SIG-M5 treated with dmso at 0.1 percent for 504 hours (cell line): ENCODE data around the gene PLK2.

Experiments
- DNase-seq: peaks from one replicate; lab custom pipeline; 2025; ENCODE audit not compliant: unreplicated experiment; lab: John Stamatoyannopoulos, UW

PLK2 gene

DNA sequence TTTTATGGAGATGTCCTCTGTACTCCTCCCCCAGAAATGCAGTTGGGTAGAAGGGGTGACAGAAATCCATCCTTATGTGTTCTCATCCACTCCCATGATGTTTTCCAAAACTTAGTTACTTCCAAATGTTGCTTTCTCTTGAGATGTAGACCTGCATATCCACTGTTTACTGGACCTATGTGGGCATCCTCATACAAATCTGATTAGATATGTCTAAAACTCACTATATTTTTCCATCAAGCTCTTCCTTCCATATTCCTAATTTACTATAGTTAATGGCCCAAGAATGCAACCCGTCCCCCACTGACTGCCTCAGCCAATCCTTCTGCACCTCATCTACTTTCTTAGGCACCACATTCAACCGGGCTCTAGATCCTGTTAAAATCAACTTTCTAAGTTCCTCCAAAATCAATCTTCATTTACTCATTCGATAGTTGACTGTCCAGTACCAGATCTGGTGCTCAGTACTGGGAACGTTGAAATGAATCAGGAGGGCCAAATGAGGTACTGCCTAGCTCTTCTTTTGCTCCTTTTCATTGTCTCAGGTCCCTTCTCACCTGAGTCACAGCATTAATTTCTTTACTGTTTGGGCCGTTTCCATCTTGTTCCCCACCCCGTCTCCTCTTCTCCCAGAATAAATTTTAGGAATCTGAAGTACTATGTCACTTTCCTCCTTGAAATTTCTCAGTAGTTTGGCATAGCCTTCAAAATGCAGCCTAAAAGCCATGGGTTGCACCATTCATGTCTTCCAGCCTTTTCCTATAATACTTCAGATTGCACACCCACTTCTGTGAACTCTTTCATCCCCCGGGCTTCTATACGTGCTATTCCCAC is 7.9 kb downstream of the PLK2 start:
- no peak for DNase-seq

DNA sequence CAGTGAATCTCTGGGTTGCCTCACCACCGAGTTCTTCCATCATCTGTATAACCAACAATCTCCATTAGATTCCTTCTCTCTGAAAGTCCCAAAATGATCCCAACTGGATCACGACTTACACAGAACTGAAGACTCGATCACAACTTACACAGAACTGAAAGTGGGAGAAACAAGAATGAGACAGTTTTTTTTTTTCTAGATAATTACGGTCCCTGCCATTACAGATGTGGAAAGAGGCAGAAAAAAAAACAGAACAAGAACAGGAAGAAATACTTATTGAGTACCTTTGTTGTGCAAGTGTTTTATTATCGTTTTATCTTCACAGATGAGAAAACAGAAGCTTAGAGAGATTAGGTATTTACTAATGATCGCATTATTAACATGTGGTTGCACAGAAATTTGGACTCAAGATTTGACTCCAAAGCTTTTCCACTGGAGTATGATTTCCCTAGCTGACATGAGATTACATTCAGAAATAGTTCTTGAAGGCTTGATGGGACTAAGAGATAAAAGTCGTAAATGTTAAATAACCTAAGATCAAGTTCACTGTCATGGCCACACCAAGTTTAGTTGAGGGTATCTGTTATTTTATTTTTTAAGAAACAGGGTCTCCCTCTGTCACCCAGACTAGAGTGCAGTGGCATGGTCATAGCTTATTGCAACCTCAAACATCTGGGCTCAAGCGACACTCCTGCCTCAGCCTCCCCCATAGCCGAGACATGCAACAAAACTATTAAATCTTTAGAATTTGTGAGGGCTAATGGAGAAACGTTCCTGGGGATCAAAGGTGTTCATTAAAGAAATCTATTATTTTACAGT is 8.9 kb downstream of the PLK2 start:
- DNase-seq: peak; percentile 40

GRCh38 chr5:58450018-58450417 is 9.9 kb downstream of the PLK2 start:
- no peak for DNase-seq

DNA sequence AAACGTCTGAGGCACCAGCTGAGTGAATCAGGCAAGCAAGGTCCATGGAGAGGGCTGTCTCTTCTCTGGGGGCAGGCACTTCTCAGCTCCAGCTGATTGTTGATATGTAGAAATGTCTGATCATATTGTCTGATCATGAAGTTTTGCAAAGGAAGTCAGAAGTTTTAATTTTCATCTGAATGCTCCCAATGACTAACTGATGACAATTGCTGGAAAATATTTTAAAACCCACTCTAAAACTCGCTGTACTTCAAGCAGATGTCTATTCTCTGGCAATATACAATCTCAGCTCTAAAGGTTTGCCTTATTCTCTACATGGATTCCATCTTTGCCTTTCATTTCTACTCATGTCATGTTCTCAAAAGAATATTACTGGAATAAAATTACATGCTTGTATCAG is 12.7 kb downstream of the PLK2 start:
- no peak for DNase-seq

DNA sequence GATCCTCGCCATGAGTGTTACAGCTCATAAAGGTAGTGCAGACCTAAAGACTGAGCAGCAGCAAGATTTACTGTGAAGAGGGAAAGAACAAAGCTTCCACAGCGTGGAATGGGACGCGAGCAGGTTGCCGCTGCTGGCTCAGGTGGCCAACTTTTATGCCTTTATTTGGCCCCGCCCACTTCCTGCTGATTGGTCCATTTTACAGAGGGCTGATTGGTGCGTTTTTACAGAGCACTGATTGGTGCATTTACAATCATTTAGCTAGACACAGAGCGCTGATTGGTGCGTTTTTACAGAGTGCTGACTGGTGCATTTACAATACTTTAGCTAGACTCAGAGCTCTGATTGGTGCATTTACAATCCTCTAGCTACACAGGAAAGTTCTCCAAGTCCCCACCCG is 13.9 kb downstream of the PLK2 start:
- no peak for DNase-seq

DNA sequence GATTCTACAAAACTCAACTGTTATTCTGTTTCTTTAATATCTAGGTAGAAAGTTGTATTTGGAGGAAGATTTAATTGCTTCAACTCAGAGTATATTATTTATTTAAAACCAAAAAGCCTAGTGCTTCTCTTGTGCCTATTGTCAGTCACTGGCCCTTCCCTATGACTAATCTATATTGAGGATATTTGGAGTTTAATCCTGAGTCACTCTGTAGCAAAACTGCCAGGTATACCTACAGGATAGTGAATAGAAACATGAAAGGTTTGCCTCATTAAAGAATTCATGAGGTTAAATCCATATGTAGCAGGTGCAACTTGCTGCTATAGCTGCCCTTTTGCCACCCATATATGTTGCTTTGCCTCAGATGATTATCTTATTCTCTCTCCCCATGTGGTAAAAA is 15.1 kb downstream of the PLK2 start:
- no peak for DNase-seq

GRCh38 chr5:58440901-58441460 is 18.9 kb downstream of the PLK2 start:
- peak; percentile 22 for DNase-seq

DNA sequence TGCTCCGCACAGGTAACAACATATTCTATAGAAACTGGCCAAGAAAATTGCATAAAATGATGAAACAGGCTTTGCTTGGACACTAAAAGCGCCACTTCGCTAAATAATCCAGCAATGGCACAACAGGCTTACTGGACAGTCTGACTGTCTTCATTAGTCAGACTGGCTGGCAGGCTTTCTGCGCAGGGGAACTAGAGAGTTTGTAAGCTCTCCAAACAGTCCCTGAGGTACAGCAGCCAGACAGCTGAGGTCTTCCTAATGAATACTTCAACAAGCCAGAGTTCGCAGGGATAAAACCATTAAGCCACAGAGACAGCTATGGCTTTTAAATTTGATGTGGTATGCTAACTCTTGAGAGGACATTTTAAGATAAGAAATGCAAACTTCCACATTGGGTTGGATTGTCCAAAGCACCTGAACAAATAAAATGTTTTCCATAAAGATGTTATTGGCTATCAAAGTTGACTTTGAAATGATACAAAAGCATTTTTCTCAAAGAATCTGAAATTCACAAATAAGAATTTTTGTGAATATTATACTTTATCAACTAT is 20.7 kb downstream of the PLK2 start:
- no peak for DNase-seq

- DNase-seq: no peak
These were observed 22.2 kb downstream of the PLK2 start for GRCh38 chr5:58437661-58438060.

- no peak for DNase-seq
These were observed 28.1 kb downstream of the PLK2 start for GRCh38 chr5:58431832-58432231.

- DNase-seq: no peak
These were observed 47.0 kb downstream of the PLK2 start for GRCh38 chr5:58412932-58413331.

GRCh38 chr5:58412081-58412480 is 47.8 kb downstream of the PLK2 start:
- DNase-seq: no peak

- peak; percentile 13 for DNase-seq
These were observed 48.5 kb downstream of the PLK2 start for GRCh38 chr5:58411372-58411771.

DNA sequence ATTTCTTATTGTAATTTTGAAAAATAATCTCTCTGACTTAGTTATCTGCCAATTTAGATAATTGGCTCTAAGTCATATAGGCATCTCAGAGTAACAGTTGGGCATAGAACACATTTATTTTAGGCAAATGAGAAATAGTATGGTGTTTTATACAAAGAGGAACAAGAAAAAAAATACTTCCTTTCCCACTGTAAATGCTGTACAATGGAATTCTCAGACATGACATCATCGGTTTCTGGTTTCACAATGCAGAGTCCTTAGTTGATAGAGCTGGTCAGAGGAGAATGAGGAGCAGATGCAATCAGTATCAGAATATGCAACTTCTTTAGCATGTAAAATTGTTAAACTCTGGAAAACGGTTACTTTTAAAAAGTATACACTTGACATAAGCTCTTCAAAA is 49.4 kb downstream of the PLK2 start:
- peak; percentile 69 for DNase-seq

- DNase-seq: no peak
These were observed 52.7 kb downstream of the PLK2 start for GRCh38 chr5:58407042-58407719.

DNA sequence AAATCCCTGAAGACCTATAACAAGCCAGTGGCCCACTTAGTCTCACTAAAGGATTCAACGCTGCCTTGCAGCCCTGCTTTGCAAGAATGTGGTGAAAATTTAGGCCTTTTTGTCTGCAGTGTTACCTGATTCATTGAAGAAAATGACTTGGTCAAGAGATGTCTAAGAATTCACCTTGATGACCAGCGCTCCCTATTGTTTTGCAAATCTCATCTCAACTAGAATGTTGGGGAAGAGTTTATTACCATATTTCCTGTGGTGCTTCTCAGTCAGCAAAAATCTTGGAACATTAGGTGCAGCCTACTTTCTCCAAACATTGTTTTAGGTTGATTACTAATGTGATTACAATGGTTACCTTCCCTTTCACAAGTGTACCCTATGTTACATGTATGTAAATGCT is 53.5 kb downstream of the PLK2 start:
- no peak for DNase-seq

DNA sequence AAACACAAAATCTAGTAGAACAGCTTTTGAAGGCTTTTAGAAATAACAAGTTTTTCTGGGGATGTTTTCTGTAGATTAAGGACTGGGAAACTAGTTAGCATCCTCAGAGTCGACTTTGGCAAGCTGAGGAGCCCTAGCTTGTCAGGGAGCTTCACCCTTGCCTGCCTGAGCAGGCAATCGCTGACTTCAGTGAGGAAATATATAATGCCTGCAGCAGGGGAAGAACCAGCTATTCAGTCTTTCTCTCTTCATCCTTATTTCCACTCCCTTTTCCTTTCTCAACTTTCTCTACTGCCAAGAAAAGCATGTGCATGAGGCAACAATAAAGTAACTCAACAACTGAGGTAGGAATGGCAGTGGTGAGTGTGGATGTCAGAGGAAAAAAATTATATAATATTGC is 54.7 kb downstream of the PLK2 start:
- no peak for DNase-seq

- no peak for DNase-seq
These were observed 55.2 kb downstream of the PLK2 start for GRCh38 chr5:58404734-58405133.
